Measurements from ENCODE around the gene AKAP3.

AKAP3 gene

GRCh38 chr12:4586500-4586899 is 62.4 kb downstream of the AKAP3 start:
- Histone ChIP-seq H3K9me3 (0 out of 2 replicates have a peak, but pooled peaks cover 2% of the 10 kb centered on the region), H3K36me3 (replicated peaks) (no peaks in the 10 kb centered on the region), H3K4me3 (no peak overlapping the region), H3K4me1 (no peaks in the 10 kb centered on the region), H3K27me3 (ENCODE audit: low read depth) (no peaks in the 10 kb centered on the region)
- in situ Hi-C loops (cut with MboI; ENCODE audit: low sequenced_read_pairs), result no loop called here
- no peak for DNase-seq (ENCODE audit: low spot score in 2 of 2)

GRCh38 chr12:4584896-4585295 is 64.0 kb downstream of the AKAP3 start:
- Histone ChIP-seq H3K27me3 (ENCODE audit: low read depth) (no peaks in the 10 kb centered on the region), H3K36me3 (replicated peaks) (no peaks in the 10 kb centered on the region), H3K4me1 (no peaks in the 10 kb centered on the region), H3K9me3 (0 out of 2 replicates have a peak, but pooled peaks cover 2% of the 10 kb centered on the region), H3K4me3 (no peak overlapping the region)
- DNase-seq (ENCODE audit: low spot score in 2 of 2), result no peak
- in situ Hi-C loops (cut with MboI; ENCODE audit: low sequenced_read_pairs), result no loop called here

- Histone ChIP-seq H3K4me1 (no peaks in the 10 kb centered on the region), H3K36me3 (replicated peaks) (no peaks in the 10 kb centered on the region), H3K9me3 (0 out of 2 replicates have a peak, but pooled peaks cover 2% of the 10 kb centered on the region), H3K27me3 (ENCODE audit: low read depth) (no peaks in the 10 kb centered on the region), H3K4me3 (no peak overlapping the region)
- DNase-seq (ENCODE audit: low spot score in 2 of 2), result no peak
- in situ Hi-C loops (cut with MboI; ENCODE audit: low sequenced_read_pairs), result no loop called here
These were observed 64.6 kb downstream of the AKAP3 start for GRCh38 chr12:4584281-4584680.

- in situ Hi-C loops (cut with MboI; ENCODE audit: low sequenced_read_pairs), result no loop called here
- Histone ChIP-seq H3K4me3 (no peak overlapping the region), H3K9me3 (no peaks in the 10 kb centered on the region), H3K4me1 (no peaks in the 10 kb centered on the region), H3K36me3 (replicated peaks) (no peaks in the 10 kb centered on the region), H3K27me3 (ENCODE audit: low read depth) (no peaks in the 10 kb centered on the region)
- no peak for DNase-seq (ENCODE audit: low spot score in 2 of 2)
These were observed 68.6 kb downstream of the AKAP3 start for GRCh38 chr12:4580281-4580688.

- H3K4me1 ChIP-seq, result no peaks in the 10 kb centered on the region
- no peak overlapping the region for H3K4me3 ChIP-seq
- in situ Hi-C loops (cut with MboI; ENCODE audit: low sequenced_read_pairs), result no loop called here
- H3K9me3 ChIP-seq, result no peaks in the 10 kb centered on the region
- DNase-seq (ENCODE audit: low spot score in 2 of 2), result peak; percentile 18 to 31
- H3K27me3 ChIP-seq (ENCODE audit: low read depth), result no peaks in the 10 kb centered on the region
- H3K36me3 ChIP-seq (replicated peaks), result no peaks in the 10 kb centered on the region
These were observed 69.3 kb downstream of the AKAP3 start for GRCh38 chr12:4579305-4580102.

DNA sequence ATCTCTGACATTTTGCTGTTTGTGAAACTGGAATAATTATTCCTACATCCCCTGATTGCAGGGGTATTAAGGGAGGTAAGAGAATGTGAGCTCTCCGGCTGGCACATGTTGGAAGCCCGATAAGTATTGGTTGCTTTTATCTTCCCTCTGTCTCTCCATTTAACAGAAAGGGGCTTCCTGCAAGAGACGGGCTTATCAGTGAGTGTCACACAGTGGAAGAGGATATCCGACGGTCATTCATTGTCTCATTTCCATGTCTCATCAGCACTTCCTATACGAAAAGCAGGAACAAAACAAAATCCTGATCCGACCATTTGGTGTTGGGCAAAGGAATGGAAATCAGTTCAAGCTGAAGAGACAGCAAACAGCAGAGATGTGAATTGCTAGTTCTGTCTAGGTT is 76.2 kb downstream of the AKAP3 start:
- H3K36me3 ChIP-seq (replicated peaks), result no peaks in the 10 kb centered on the region
- no peaks in the 10 kb centered on the region for H3K9me3 ChIP-seq
- no peak overlapping the region for H3K4me3 ChIP-seq
- no peaks in the 10 kb centered on the region for H3K27me3 ChIP-seq (ENCODE audit: low read depth)
- H3K4me1 ChIP-seq, result no peaks in the 10 kb centered on the region
- DNase-seq (ENCODE audit: low spot score in 2 of 2), result no peak
- in situ Hi-C loops (cut with MboI; ENCODE audit: low sequenced_read_pairs), result no loop called here

DNA sequence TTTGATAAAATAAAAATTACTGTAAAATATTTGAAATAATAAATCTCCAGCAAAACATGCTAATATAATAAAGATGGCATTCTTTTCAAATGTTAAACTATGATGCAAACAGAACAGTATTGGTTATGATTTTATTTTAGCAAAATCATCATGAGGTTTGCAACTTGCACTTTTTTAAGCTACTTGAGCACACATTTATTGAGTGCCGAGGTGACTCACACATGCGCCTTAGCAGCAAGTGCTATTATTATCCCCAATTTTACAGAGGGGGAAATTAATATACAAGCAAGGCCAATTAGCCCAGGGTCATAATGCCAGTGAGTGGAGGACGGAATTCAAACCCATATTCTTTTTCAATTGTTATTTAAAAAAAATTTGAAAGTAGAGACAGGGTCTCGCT is 79.6 kb downstream of the AKAP3 start:
- H3K4me1 ChIP-seq, result no peaks in the 10 kb centered on the region
- H3K27me3 ChIP-seq (ENCODE audit: low read depth), result no peaks in the 10 kb centered on the region
- H3K4me3 ChIP-seq, result no peak overlapping the region
- in situ Hi-C loops (cut with MboI; ENCODE audit: low sequenced_read_pairs), result no loop called here
- DNase-seq (ENCODE audit: low spot score in 2 of 2), result no peak
- H3K36me3 ChIP-seq (replicated peaks), result no peaks in the 10 kb centered on the region
- no peaks in the 10 kb centered on the region for H3K9me3 ChIP-seq

DNA sequence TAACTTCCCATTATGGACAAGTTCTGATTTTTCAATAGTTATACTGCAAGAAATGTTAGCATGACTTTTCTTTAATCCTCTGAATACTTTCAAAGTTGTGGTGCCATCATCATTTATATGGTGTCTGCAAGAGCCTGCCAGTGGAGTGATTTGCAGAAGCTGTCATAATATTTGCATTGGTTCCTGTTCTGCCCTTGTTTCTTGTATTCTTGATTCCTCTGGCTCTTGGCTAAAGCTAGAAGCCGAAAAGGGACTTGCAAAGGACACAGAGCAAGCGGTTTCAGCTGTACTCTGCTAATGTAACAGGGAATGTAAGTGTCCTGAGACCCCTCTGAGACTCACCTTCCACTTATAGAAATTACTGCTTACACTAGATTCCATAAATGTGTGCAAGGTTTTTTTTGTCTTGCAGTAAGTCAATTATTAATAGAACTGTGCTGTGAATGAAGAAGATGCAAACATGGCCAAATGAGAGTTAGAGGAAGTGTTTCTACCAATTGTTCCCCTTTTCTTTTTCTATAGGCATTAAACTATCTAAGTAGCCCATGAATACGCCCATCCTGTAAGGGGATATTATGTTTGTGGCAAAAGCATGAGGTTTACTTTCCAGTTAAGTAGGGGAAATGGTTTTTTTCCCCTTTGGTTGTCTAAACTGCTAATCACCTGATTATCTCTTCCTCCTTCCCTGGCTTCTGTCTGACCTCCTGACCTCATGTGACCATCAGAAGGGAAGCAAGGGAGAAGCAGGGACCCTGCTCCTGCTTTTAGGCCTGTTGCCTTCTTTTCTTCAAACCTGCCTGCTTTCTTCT is 81.6 kb downstream of the AKAP3 start:
- in situ Hi-C loops (cut with MboI; ENCODE audit: low sequenced_read_pairs), result no loop called here
- no peak overlapping the region for H3K4me3 ChIP-seq
- H3K4me1 ChIP-seq, result no peaks in the 10 kb centered on the region
- no peaks in the 10 kb centered on the region for H3K9me3 ChIP-seq
- no peaks in the 10 kb centered on the region for H3K27me3 ChIP-seq (ENCODE audit: low read depth)
- no peaks in the 10 kb centered on the region for H3K36me3 ChIP-seq (replicated peaks)
- no peak for DNase-seq (ENCODE audit: low spot score in 2 of 2)

- in situ Hi-C loops (cut with MboI; ENCODE audit: low sequenced_read_pairs), result no loop called here
- H3K4me1 ChIP-seq, result no peaks in the 10 kb centered on the region
- no peaks in the 10 kb centered on the region for H3K9me3 ChIP-seq
- H3K27me3 ChIP-seq (ENCODE audit: low read depth), result no peaks in the 10 kb centered on the region
- no peak overlapping the region for H3K4me3 ChIP-seq
- H3K36me3 ChIP-seq (replicated peaks), result no peaks in the 10 kb centered on the region
- no peak for DNase-seq (ENCODE audit: low spot score in 2 of 2)
These were observed 82.4 kb downstream of the AKAP3 start for GRCh38 chr12:4566474-4566873.
